ENCODE measurements around the gene MAGED1.

GRCh38 chrX:51853251-51853650 lies 40.2 kb upstream of the MAGED1 start:
- TF ChIP-seq POLR2A (IDR thresholded peaks at IDR 0.05) (no peak), CTCF (IDR thresholded peaks at IDR 0.05) (no peak)
